SJSA1 (cell line): Measurements from ENCODE around the gene AKAP6. TPM values are rescaled to one million over a fixed set of nuclear protein-coding genes. Genes with fewer than 3 reads are reported as not detected.

Experiments
- DNase-seq, 2 experiments: peaks; one replicate each; pipeline ENCODE4 v3.0.0-alpha.2; 2015 to 2020; ENCODE audit warnings: low spot score in 2 of 2, low read depth in 1 of 2
- H3K27ac ChIP-seq: fragments of 250-450 bp; sonication (Bioruptor Pico); 2 replicates; pipeline ENCODE4 v1.5.1; 2020; ENCODE audit warnings: mild to moderate bottlenecking, moderate library complexity
- H3K27me3 ChIP-seq: fragments of 250-450 bp; sonication (Bioruptor Pico); replicated peaks from 2 replicates; pipeline ENCODE4 v1.5.1; 2020; ENCODE audit warnings: mild to moderate bottlenecking, moderate library complexity
- H3K36me3 ChIP-seq: fragments of 250-450 bp; sonication (Bioruptor Pico); 2 replicates; pipeline ENCODE4 v1.5.1; 2020; ENCODE audit warnings: mild to moderate bottlenecking
- H3K4me1 ChIP-seq: fragments of 250-450 bp; sonication (Bioruptor Pico); replicated peaks from 2 replicates; pipeline ENCODE4 v1.6.1; 2021; ENCODE audit warnings: mild to moderate bottlenecking
- H3K4me3 ChIP-seq: fragments of 250-450 bp; sonication (Bioruptor Pico); 2 replicates; pipeline ENCODE4 v1.5.1; 2020; ENCODE audit warnings: mild to moderate bottlenecking
- H3K9me3 ChIP-seq: fragments of 250-450 bp; sonication (Bioruptor Pico); replicated peaks from 2 replicates; pipeline ENCODE4 v1.5.1; 2020; ENCODE audit warnings: mild to moderate bottlenecking
- total RNA-seq: library from RNA; depleted of rRNA; stranded (reverse); fragments of >200 nt; shearing (Covaris generic); gene quantifications from 2 replicates; pipeline ENCODE4 v1.2.3, GENCODE V29; 2014

The AKAP6 gene
- total RNA-seq, 1 experiment from 2014 or later: 3.8 TPM

DNA sequence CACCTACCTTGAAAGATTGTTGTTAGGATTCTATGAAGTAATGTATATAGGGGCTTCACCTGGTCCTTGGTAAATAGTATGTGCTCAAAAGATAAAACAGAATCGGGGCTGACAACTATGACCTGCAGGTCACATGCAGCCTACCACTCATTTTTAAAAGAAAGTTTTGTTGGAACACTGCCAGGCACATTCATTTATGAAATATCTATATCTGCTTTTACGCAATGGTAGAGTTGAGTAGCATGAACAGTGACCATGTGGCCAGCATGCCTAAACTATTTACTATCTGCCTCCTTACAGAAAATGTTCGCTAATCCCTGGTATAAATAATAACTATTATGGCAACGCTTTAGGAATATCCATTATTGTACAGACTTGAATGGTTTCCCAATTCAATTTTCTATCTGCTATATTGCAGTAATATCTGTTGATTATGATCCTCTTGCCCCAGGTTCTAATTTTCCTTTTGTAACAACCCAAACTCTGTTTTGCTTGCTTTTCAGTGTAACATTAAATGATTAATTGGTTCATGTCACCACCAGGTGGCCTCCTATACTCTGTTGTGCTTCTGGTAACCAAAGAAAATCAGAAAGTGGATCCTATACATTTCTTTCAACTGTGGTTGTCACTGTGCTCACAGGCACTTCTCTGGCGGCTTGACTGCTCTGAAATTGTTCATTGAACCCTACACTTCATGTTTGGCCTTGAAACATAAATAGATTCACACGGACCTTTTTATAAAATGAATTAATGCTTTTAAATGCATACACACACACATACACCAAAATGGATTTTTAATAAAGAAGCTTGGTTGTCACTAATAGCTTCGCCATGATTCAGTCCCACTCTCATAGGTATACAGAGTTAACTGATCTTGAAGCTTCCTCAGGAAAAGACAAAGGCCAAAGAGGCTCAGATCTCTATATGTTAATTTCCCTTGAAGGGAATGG, 381.9 kb downstream of the AKAP6 start:
- H3K4me1 ChIP-seq: no peaks in the 10 kb centered on the region
- H3K27me3 ChIP-seq: no peaks in the 10 kb centered on the region; the same call in 1 of the 2 replicates
- no peaks in the 10 kb centered on the region for H3K36me3 ChIP-seq
- DNase-seq: peak in 1 of 2 experiments; percentile 21
- no peak overlapping the region for H3K27ac ChIP-seq
- H3K9me3 ChIP-seq: no peaks in the 10 kb centered on the region
- H3K4me3 ChIP-seq: no peak overlapping the region

DNA sequence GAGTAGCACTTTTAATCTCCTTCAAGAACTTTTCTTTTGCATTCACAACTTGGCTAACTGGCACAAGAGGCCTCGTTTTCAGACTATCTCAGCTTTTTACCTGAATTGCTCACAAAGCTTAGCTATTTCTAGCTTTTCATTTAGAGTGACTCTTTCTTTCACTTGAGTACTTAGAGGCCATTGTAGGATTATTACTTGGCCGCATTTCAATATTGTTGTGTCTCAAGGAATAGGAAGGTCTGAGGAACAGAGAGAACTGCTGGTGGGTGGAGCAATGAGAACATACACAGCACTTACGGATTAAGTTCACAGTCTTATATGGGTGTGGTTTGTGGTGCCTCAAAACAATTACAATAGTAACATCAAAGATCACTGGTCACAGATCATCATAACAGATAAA, 384.8 kb downstream of the AKAP6 start:
- Histone ChIP-seq H3K27me3 (no peaks in the 10 kb centered on the region; the same call in 1 of the 2 replicates), H3K36me3 (no peaks in the 10 kb centered on the region), H3K27ac (no peak overlapping the region), H3K9me3 (no peaks in the 10 kb centered on the region), H3K4me3 (no peak overlapping the region), H3K4me1 (no peaks in the 10 kb centered on the region)
- DNase-seq: no peak

DNA sequence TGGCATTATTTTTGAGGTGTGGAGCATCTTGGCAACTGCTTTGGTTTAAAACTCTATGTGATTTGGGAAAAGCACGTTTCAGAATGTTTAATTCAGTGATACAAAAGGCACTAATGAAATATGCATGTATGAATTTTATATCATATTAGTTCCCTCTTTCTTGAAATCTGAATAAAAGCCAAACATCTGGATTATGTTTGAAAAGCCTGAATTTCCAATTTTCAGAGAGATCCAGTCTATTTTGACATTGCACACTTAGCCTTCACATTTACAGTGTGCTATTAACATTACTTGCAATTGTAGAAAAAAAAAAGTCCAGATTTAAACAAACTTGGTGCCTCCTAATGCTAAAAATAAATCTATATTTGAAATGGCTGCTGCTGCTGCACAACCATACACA, 390.5 kb downstream of the AKAP6 start:
- Histone ChIP-seq H3K4me1 (peaks cover 4% of the 10 kb centered on the region), H3K36me3 (no peaks in the 10 kb centered on the region), H3K27ac (no peak overlapping the region)

DNA sequence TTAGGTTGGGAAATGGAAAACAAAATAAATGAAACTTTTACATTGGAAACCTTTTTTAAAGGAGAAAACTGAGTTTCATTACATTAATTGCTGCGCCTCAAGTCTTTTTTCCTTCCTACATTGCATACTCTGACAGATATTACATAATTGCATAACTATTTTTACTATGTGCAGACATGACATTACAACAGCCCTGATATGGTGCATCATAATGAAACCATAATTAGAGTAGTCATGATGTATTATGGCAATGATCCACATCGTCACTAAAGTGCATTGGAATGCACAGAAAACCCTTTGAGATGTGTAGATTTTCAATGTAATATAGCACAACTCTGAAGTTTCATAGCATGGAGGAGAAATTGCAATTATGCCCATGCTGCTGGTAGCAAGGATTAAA, 391.8 kb downstream of the AKAP6 start:
- no peak overlapping the region for H3K4me3 ChIP-seq
- DNase-seq: no peak
- H3K9me3 ChIP-seq: no peaks in the 10 kb centered on the region
- no peaks in the 10 kb centered on the region for H3K36me3 ChIP-seq
- H3K27me3 ChIP-seq: no peaks in the 10 kb centered on the region
- H3K27ac ChIP-seq: no peak overlapping the region
- peaks cover 4% of the 10 kb centered on the region for H3K4me1 ChIP-seq

More for the DNA sequence above, 390.5 kb downstream of the AKAP6 start:
- H3K4me3 ChIP-seq: no peak overlapping the region
- DNase-seq: no peak
- no peaks in the 10 kb centered on the region for H3K9me3 ChIP-seq
- no peaks in the 10 kb centered on the region for H3K27me3 ChIP-seq

DNA sequence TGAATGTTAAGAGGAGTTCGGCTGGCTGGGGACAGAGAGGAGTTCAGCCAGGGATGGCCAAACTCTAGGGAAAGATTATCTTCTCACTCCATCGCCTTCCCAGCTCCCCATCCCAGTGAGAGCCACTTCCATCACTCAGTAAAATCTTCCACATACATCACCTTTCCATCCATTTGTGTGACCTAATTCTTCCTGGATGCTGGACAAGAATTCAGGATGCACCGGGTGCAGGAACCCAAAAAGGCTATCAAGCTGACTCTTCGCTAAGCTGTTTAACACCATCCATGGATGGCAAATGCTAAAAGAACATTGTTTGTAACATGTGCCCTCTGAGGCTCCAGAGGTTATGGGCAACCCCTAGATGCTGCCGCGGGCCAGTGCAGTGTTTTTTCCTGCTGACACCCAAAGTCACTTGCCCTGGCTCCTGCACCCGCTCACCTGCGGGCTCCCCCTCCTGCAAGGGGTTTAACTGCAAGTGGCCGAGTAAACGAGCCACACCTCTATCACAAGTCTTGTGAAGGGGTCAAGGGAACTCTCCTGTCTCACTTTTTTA, 393.6 kb downstream of the AKAP6 start:
- no peak for DNase-seq
- no peak overlapping the region for H3K4me3 ChIP-seq
- H3K9me3 ChIP-seq: no peaks in the 10 kb centered on the region
- no peak overlapping the region for H3K27ac ChIP-seq
- H3K36me3 ChIP-seq: no peaks in the 10 kb centered on the region
- H3K27me3 ChIP-seq: no peaks in the 10 kb centered on the region
- peaks cover 4% of the 10 kb centered on the region for H3K4me1 ChIP-seq

DNA sequence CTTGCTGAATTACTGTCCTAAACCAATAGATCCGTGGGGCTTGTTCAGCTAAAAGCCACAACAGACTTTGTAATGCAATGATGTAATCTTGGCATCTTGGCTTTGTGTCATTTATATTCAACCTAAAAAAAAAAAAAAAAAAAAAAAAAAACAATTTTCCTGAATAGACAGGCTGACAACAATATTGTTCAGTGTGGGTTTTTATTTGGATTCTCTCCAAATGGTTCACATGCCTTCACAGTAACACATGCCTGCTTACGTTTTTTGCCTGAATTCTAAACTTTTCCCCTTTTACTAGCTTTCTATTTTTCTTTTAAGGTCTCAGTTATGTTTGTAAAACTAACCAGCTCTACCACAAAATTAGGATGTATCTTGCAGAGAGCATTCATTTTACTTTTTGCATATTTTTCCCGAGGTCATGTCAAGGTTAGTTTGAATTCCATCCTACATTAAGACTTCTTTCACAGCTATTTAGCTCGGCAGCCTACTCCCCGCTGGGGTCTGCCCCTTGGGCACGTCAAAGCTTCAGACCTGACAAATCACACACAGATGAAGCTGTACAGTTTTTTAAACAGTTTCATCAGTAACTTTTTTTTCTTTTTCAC, 395.9 kb downstream of the AKAP6 start:
- DNase-seq: peak; percentile 50 to 74
- Histone ChIP-seq H3K9me3 (no peaks in the 10 kb centered on the region), H3K4me1 (peaks cover 4% of the 10 kb centered on the region), H3K36me3 (no peaks in the 10 kb centered on the region), H3K27me3 (no peaks in the 10 kb centered on the region), H3K4me3 (no peak overlapping the region), H3K27ac (peak overlapping the region; percentile 5; the same call in 1 of the 2 replicates)

DNA sequence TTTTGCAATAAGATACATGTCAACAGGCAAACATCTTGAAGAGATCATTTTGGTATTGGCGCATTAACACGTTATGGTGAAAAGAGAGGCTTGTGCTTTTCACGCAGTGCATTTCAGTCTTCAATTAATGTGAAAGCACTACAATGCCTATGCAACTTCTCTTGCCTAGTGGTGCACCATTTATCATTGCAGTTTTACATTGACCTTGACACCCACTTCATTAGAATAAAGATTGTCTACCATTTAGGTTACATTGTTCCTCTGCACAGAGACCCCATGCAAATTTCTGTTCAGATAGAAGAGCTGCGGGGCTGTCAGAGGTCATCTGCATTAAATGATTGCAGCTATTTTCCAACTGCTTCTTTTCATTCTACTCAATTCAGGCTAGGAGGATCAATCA, 397.4 kb downstream of the AKAP6 start:
- no peaks in the 10 kb centered on the region for H3K9me3 ChIP-seq
- H3K4me1 ChIP-seq: peaks cover 4% of the 10 kb centered on the region
- H3K27ac ChIP-seq: no peak overlapping the region
- no peak for DNase-seq
- no peaks in the 10 kb centered on the region for H3K27me3 ChIP-seq
- no peak overlapping the region for H3K4me3 ChIP-seq
- H3K36me3 ChIP-seq: no peaks in the 10 kb centered on the region

DNA sequence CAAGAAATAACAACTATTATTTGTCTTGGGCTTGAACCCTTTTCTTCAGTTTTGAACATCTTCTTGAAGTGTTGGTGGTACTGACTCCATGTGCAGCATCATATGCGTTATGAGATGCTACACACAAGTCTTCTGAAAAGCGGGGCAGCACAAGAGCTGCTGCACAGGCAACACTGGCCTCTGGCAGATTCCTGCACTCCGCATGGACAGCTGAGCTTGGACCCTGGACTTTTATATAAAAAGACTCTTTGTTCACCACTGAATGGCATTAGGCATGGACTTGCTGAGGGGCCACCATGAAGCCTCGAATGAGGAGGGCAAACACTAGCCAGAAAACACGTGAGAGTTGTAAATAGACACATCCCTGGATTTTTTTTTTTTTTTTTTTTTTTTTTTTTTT, 398.7 kb downstream of the AKAP6 start:
- Histone ChIP-seq H3K36me3 (no peaks in the 10 kb centered on the region), H3K27ac (no peak overlapping the region), H3K4me3 (no peak overlapping the region), H3K27me3 (no peaks in the 10 kb centered on the region), H3K9me3 (no peaks in the 10 kb centered on the region), H3K4me1 (peaks cover 4% of the 10 kb centered on the region)
- DNase-seq: no peak

DNA sequence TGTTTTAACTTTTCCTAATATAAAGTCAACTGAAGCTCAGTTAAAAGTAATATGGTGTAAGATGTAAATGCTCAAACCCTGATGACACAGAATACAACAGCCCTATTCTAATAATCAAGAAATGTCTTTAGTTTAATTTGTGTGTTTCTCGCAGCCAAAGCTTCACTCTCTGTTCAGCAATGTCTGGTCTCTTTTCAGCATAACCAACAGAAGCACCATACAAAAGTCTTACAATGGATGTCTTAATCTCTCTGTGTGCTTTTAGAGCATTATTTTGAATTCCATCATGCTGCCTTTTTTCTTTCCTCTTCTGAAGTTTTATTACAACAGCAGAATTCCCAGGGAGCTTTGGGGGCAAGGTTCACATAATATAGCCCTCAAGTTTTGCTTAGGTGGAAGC, 399.4 kb downstream of the AKAP6 start:
- Histone ChIP-seq H3K9me3 (no peaks in the 10 kb centered on the region), H3K27ac (no peak overlapping the region), H3K36me3 (no peaks in the 10 kb centered on the region), H3K4me1 (peaks cover 4% of the 10 kb centered on the region), H3K4me3 (no peak overlapping the region), H3K27me3 (no peaks in the 10 kb centered on the region)
- DNase-seq: no peak

DNA sequence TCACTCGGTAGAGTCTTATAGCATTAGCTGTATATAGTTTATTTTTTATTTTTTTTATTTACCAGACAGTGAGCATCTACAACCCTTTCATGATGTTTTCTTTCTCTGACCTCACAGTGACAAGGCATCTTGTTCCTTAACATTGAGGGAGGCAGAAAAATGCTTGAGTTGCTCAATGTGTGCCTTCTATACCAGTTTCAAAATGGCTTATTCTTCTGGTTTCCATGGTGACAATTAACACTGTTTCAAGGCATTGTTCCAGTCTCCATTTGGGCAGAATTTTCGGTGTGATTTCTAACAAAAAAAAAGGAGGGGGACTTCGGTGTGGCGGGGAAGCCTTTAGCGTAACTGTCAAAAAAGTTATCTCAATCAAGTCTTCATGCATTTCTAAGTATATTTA, 399.9 kb downstream of the AKAP6 start:
- no peaks in the 10 kb centered on the region for H3K9me3 ChIP-seq

DNA sequence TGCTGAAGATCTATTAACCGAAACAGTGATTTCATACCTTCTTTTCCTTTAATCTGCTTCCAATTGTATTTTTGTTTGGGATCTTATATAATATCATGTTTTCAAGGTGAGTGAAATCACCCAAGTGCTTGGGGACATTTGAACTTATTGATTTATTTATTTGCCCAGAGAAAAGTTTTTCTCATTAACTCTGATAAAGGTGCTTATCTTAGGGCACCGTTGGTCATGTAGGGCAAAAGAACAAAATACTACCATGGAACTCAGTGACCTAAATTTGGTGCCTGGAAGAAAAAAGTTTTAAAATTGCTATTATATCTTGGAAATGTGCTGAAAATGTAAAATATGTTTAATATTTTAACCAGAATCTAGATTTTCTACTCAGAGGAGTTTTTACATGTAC, 402.2 kb downstream of the AKAP6 start:
- Histone ChIP-seq H3K4me3 (no peak overlapping the region), H3K36me3 (no peaks in the 10 kb centered on the region), H3K4me1 (no peaks in the 10 kb centered on the region), H3K9me3 (no peaks in the 10 kb centered on the region), H3K27me3 (no peaks in the 10 kb centered on the region), H3K27ac (no peak overlapping the region)
- DNase-seq: no peak

More for the DNA sequence above, 399.9 kb downstream of the AKAP6 start:
- H3K4me1 ChIP-seq: peaks cover 4% of the 10 kb centered on the region
- H3K36me3 ChIP-seq: no peaks in the 10 kb centered on the region
- no peak for DNase-seq
- no peak overlapping the region for H3K4me3 ChIP-seq
- H3K27ac ChIP-seq: no peak overlapping the region
- H3K27me3 ChIP-seq: no peaks in the 10 kb centered on the region

DNA sequence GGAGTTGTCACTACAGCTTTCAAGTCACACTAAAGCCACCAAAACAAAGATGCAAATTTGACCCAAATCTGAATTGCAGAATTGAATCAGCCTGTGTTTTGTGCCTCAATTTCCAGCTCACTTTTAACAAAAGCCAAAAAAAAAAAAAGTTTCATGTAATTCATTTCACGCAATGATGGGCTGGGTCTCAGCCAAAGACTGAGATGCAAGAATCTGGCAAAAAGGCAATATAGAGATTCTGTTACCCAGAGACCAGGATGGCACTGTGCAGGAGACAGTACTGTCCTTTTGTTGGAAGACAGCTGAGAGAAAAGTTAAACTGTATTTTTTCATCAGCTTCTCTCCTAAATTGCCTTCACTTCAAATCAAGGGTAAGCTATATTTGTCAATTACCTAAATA, 403.9 kb downstream of the AKAP6 start:
- Histone ChIP-seq H3K36me3 (no peaks in the 10 kb centered on the region), H3K4me1 (no peaks in the 10 kb centered on the region), H3K27ac (no peak overlapping the region), H3K27me3 (no peaks in the 10 kb centered on the region), H3K9me3 (no peaks in the 10 kb centered on the region), H3K4me3 (no peak overlapping the region)
- DNase-seq: no peak

DNA sequence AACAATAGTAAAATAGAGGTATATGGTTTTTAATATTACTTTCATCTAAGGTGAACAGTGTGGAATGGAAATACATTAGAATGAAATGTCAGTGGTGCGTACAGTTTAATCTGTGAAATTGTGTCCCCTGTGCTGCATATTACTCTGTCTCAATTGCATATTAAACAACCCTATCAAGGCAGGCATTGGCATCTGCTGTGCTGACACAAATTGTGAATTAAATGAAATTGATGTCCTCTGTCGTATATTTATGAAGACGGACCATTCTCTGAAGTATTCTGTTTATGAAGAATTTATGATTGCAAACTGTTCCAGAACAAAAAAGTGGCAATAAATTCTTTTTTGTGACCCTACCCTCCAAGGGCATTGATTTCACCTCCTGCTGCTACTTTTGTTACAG, 405.2 kb downstream of the AKAP6 start:
- H3K27ac ChIP-seq: no peak overlapping the region
- no peaks in the 10 kb centered on the region for H3K9me3 ChIP-seq
- no peak overlapping the region for H3K4me3 ChIP-seq
- no peaks in the 10 kb centered on the region for H3K27me3 ChIP-seq
- no peaks in the 10 kb centered on the region for H3K4me1 ChIP-seq
- H3K36me3 ChIP-seq: no peaks in the 10 kb centered on the region
- no peak for DNase-seq

DNA sequence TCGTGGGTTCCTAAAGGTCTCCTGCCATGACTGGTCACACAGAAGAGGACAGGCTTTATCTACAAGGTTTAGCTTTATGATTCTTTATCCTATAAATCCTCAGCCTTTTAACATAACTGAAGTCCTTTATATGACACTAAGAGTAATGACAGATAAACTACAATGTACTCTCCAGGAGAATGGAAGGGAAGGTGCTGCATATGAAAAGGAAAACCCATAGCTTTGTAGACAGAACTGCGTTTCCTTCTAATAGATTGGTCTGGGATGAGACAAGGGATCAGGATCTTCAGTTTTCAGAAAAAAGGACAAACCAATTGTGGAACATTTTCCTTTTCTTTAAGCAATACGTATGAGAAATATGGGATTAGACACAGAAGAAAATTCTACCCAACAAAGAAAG, 408.5 kb downstream of the AKAP6 start:
- H3K36me3 ChIP-seq: no peaks in the 10 kb centered on the region
- H3K27me3 ChIP-seq: no peaks in the 10 kb centered on the region
- no peak for DNase-seq
- H3K4me3 ChIP-seq: no peak overlapping the region
- H3K9me3 ChIP-seq: no peaks in the 10 kb centered on the region
- H3K4me1 ChIP-seq: no peaks in the 10 kb centered on the region
- no peak overlapping the region for H3K27ac ChIP-seq
